Sigmoid colon (tissue), 4 donors: ENCODE measurements around the gene TNIK.

Source experiments
- CTCF ChIP-seq, 4 experiments: fragments of 450-650 bp in 3 of 4; fragments of 200-600 bp in 1 of 4; IDR thresholded peaks; one replicate each; pipeline ENCODE4 v1.5.1; 2016 to 2019; ENCODE audit warnings: antibody characterized with exemption in 4 of 4, mild to moderate bottlenecking in 3 of 4, moderate library complexity in 2 of 4
- EP300 ChIP-seq, 4 donors: sonication (generic); formaldehyde crosslinking; IDR thresholded peaks; one replicate each; pipeline ENCODE4 v1.6.1; 2017; ENCODE audit warnings: antibody characterized with exemption in 4 of 4
- POLR2A ChIP-seq, 2 donors: fragments of 450-650 bp; IDR thresholded peaks; one replicate each; pipeline ENCODE4 v1.6.1; 2016; ENCODE audit warnings: antibody characterized with exemption in 2 of 2, mild to moderate bottlenecking in 2 of 2, moderate library complexity in 2 of 2
- POLR2AphosphoS5 ChIP-seq, 4 donors: sonication (generic); formaldehyde crosslinking; IDR thresholded peaks; one replicate each; pipeline ENCODE4 v1.6.1; 2017; ENCODE audit warnings: antibody characterized with exemption in 4 of 4

- TF ChIP-seq CTCF (IDR thresholded peaks at IDR 0.05) (no peak), POLR2A (IDR thresholded peaks at IDR 0.05) (no peak), POLR2AphosphoS5 (IDR thresholded peaks at IDR 0.05) (no peak), EP300 (IDR thresholded peaks at IDR 0.05) (no peak)
Observed at GRCh38 chr3:171285287-171285686, 174.9 kb downstream of the TNIK start.
